HG02840 (cell line): ENCODE measurements around the gene NR5A1.

Experiments
- ATAC-seq: cut with Tn5 transposase; IDR thresholded peaks from one replicate; pipeline ENCODE4 v1.9.1; 2021; ENCODE audit warnings: mild to moderate bottlenecking, moderate library complexity, moderate number of reproducible peaks; ENCODE audit not compliant: unreplicated experiment, low FRiP score

The NR5A1 gene

GRCh38 chr9:124449381-124450151, 57.6 kb downstream of the NR5A1 start:
- no peak for ATAC-seq

DNA sequence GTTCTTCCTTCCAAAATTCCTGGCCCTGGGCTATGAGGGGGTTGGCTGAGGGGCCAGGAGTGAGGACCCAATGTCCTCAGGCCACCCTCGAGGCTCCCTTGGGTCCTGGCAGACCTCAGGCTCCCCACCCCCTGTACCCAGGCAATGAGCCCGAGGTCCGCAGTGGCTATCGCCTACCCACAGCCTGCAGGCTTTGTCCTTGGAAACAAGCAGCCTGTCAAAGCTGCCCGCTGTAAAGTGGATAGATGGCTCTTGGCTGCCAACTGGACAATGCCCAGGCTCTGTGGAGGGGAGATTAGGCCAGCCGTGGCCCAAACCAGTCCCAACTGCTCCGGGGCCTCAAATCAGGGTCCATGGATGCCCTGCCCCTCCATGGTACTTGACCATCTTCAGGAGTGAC, 59.2 kb downstream of the NR5A1 start:
- no peak for ATAC-seq

DNA sequence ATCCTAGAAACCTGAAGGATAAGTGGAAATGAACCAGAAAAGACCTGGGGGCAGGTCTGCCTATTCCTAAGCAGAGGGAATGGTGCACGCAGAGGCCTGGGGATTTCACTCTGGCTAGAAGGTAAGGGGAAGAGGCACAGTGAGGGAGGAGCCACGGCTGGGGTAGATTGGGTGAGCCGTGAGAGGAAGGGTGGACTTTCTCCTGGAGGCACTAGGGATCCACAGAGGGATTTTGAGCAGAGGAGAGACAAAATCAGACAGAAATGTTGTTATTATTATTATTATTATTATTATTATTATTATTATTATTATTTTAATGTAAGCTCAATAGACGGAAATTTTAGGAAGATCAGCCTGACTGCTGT, 59.9 kb downstream of the NR5A1 start:
- no peak for ATAC-seq

DNA sequence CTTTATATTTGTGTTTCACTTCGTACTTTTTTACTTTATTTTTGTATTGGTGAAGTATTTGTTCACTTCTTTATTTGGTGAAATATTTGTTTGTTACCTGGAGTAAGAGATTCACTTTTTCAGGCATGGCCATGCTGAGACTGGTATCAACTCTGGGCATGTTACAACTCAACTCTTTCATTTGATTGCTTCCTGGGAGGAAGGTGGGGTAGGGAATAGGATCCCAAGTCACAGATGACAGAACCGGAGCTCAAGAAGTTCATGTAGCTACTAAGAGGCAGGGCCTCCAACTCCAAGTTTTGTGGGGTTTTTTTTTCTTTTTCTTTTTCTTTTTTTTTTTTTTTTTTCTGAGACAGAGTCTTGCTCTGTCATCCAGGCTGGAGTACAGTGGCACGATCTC, 63.0 kb downstream of the NR5A1 start:
- no peak for ATAC-seq

DNA sequence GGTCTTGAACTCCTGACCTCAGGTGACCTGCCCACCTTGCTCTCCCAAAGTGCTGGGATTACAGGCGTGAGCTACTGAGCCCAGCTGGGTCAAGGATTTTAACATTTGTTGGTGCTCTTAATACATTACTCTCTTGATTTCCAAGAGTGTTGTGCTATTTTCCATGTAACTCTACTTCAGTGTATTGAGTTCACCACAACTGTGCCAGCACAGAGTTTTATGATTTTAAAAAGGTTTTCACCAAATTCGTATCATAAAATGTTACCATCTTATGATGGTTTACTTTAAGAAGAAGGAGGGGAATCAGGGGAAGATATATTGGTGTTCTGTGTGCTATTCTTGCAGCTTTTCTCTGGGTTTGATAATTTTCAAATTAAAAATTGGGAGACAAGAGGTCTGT, 63.6 kb downstream of the NR5A1 start:
- ATAC-seq = no peak

GRCh38 chr9:124442826-124443225, 64.4 kb downstream of the NR5A1 start:
- no peak for ATAC-seq

- no peak for ATAC-seq
Measured at GRCh38 chr9:124442379-124442778, 64.8 kb downstream of the NR5A1 start.

- no peak for ATAC-seq
Measured at GRCh38 chr9:124441291-124441690, 65.9 kb downstream of the NR5A1 start.

- no peak for ATAC-seq
Measured at GRCh38 chr9:124440786-124441185, 66.4 kb downstream of the NR5A1 start.

DNA sequence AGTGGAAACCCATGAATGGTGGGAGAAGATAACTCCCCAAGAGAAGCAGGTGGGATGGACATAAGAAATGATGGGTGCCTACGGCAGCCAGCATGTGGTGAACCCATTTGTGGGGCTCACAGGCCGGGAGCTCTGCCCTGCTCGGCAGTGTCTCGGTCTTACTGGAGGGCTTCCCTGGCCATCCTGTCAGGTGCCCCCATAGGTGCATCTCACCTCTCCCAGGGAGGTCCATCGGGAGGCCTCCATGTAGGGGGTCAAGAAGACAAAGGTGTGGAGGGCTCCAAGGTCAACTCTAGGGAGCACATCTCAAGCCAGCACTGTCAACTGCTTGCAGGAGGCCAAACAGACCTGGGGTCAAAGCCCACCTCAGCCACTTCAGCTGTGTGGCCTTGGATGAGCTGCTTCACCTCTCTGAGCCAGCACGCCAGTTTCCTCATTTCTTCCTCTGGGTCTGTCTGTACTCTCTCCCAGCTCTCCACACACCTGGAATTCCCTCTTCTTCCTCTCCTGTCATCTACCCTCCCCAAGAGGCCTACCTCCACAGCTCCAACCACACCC, 67.4 kb downstream of the NR5A1 start:
- ATAC-seq = no peak

DNA sequence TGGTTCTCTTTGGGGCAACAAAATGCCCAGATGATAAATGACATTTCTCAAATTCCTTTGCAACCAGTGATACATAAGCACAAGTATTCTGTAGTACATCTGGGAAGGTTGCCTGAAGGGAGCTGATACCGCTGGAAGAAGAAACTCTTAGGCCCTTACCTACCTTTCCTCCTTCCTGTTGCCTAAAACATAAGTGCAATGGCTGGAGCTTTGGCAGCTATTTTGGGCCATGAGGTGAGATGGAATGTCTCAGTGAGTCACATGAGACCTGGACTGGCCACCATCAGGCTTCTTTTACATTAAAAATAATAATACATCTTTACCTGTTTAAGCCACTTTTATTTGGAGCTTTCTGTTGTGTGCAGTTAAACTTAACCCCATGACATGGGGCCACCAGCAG, 68.1 kb downstream of the NR5A1 start:
- no peak for ATAC-seq

DNA sequence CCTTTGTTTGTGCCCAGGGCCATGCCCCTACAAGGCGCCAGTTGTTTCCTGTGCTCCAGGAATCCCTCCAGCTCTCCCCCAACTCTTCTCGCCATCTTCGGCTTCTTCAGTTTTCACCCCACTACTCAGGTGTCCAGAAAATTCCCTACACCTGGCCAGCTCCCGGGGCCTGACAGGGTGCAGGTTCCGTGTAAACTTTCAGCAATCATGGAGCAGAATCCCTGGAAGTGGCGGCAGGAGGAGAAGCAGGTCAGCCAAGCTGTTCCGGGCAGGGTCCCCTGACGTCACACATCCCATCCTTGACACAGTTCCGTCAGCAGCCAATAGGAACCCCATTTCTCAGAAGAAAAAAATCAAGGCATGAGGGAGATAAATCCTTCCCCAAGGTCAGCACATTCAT, 69.1 kb downstream of the NR5A1 start:
- no peak for ATAC-seq

DNA sequence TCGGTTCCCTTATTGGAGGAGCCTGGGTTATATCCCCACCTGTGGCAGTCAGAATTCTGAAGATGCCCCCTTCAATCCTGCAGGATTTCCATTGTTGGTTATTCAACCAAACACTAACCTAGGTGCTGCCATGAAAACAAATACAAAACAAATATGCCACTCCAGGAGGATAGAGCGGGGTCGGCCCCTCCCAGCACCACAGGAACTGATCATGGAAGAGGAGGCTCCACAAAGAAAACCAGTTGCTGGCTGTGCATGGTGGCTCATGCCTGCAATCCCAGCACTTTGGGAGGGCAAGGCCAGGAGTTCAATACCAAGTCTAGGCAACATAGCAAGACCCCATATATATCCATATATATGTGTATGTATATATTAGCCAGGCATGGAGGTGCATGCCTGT, 70.1 kb downstream of the NR5A1 start:
- no peak for ATAC-seq

- no peak for ATAC-seq
Measured at GRCh38 chr9:124436320-124436719, 70.9 kb downstream of the NR5A1 start.
